Transverse colon (tissue), 3 donors: Measurements from ENCODE around the gene TNS3.

Experiments used
- POLR2A ChIP-seq: fragments of 450-650 bp; IDR thresholded peaks from one replicate; pipeline ENCODE4 v1.6.1; 2016; ENCODE audit warnings: antibody characterized with exemption, mild to moderate bottlenecking, moderate library complexity
- TF ChIP-seq, protein P1 (sequence below), 5 experiments: fragments of 200-600 bp in 3 of 5; fragments of 450-650 bp in 2 of 5; sonication (generic) in 3 of 5; IDR thresholded peaks; 1 replicate in 2 of 5; 2 replicates in 3 of 5; pipeline ENCODE4 v1.5.1; 2016 to 2017; ENCODE audit warnings: antibody characterized with exemption in 5 of 5, inconsistent platforms in 3 of 5, mild to moderate bottlenecking in 2 of 5, moderate library complexity in 1 of 5

DNA sequence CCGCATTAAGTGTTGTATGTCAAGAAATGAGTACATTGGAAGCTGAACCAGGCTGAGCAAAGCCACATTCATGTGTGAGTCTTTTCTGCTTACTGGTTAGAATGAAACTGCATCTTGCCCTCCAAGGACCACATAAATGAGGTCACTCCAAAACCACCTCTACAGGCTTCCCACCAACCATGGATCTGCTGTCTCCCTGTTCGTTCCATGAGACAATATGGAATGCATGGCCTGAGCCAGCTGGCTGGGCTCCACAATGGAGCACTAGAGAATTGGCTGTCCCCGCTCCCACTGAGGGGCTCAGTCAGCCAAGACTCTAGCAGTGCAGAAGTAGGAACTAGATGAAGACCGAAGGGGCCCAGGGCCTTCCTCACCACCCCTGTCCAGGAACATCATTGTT lies 120.8 kb downstream of the TNS3 start:
- TF ChIP-seq POLR2A, result no peak
- TF ChIP-seq, protein P1, sequence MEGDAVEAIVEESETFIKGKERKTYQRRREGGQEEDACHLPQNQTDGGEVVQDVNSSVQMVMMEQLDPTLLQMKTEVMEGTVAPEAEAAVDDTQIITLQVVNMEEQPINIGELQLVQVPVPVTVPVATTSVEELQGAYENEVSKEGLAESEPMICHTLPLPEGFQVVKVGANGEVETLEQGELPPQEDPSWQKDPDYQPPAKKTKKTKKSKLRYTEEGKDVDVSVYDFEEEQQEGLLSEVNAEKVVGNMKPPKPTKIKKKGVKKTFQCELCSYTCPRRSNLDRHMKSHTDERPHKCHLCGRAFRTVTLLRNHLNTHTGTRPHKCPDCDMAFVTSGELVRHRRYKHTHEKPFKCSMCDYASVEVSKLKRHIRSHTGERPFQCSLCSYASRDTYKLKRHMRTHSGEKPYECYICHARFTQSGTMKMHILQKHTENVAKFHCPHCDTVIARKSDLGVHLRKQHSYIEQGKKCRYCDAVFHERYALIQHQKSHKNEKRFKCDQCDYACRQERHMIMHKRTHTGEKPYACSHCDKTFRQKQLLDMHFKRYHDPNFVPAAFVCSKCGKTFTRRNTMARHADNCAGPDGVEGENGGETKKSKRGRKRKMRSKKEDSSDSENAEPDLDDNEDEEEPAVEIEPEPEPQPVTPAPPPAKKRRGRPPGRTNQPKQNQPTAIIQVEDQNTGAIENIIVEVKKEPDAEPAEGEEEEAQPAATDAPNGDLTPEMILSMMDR (IDR thresholded peaks at IDR 0.05), result no peak
